ENCODE data around the gene WDR27.

The WDR27 gene

DNA sequence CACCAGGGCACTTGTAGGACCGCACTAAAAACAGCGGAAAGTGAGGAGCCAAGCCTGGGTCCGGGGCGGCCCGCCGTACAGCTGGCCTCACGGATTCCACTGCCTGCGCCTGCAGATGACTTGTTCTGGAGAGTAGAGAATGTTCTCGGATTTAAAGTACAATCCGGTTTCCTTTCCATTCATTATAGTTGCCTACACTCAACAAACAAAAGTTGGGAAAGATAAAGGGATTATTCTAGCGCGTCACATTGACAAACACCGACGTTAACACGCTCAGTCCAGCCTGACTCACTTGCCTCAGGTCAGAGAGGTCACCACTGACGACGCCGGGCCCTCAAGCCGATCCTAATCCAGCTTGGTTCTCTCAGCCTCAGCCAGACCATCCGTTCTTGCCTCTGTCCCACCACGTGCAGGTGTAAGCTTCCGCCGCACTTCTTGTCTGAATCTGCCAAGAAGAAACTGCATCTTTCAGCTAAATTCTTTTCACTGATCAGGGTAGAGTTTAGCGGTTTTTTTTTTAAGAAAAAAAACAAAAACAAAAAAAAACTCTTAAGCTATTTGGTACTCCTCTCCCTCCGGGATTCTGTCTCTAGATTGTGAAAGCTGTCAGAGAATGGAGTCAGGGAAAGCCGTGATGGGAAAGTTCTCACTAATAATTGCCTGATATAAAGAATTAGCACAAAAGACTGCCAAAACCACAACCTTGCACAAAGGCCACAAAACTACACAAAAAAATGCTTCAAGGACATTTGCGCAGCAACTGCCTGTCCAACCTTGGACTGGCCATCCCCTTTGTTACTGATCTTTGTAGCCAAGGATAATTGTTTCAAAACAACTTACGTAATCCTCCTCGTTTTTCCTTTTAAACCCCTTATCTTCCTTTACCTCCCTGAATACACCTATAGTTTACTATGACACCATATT, 23.6 kb upstream of the WDR27 start:
- TF ChIP-seq Cebpa-rat (IDR thresholded peaks at IDR 0.05), result no peak
- Histone ChIP-seq H3K9ac (peak overlapping the region; percentile 96), H3K9me3 (no peaks in the 10 kb centered on the region), H4K20me1 (peaks cover 33% of the 10 kb centered on the region), H3K4me2 (peak overlapping the region; percentile 93), H3K27ac (peak overlapping the region; percentile 94), H3K4me1 (peaks cover 31% of the 10 kb centered on the region), H3K27me3 (no peaks in the 10 kb centered on the region), H3K36me3 (no peaks in the 10 kb centered on the region; the same call in 1 of the 2 replicates), H3K4me3 (peak overlapping the region; percentile 86)

DNA sequence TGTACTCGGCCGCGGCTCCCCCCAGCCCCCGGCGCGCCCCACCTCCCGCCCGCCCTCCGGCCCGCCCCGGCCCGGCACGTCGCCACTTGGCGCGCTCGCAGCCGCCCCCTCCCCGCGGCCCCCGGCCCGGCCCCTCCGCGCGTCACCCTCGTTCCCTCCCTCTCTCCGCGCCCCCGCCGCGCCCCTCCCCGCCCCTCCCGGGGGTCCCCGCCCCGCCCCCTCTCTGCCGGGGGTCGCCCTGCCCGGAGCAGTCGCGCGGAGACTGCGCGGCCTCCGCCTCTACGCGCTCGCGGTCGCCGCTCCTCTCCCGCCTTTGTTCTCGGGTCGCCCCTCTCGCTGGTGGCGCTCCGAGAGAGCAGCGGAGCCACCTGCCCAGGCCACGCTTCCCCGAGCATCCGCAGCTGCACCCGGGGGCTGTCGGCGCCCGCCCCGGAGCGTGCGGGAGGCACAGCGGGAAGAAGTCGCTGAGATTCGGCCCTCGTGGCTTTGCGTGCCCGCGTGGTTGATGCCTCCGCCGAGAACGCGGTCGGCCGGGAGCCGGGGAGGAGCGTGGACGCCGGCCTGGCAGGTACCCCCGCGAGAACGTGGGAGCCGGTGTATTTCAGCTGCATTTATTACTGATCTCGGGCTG, 22.8 kb upstream of the WDR27 start, which contains the start of gene PHF10:
PHF10 (minus strand) TSS at position 7 of the 631 bp plus-strand sequence. CDS start 569 bp downstream, outside the sequence.
- Histone ChIP-seq H3K36me3 (no peaks in the 10 kb centered on the region; the same call in 1 of the 2 replicates), H3K9me3 (no peaks in the 10 kb centered on the region), H3K27me3 (no peaks in the 10 kb centered on the region), H3K27ac (peak within 1 kb of the TSS; percentile 95), H3K9ac (peak within 1 kb of the TSS; percentile 96), H3K4me1 (peaks cover 31% of the 10 kb centered on the region), H3K4me2 (peak within 1 kb of the TSS; percentile 93), H4K20me1 (peaks cover 41% of the 10 kb centered on the region), H3K4me3 (peak within 1 kb of the TSS; percentile 86)
- TF ChIP-seq Cebpa-rat (IDR thresholded peaks at IDR 0.05), result no peak

DNA sequence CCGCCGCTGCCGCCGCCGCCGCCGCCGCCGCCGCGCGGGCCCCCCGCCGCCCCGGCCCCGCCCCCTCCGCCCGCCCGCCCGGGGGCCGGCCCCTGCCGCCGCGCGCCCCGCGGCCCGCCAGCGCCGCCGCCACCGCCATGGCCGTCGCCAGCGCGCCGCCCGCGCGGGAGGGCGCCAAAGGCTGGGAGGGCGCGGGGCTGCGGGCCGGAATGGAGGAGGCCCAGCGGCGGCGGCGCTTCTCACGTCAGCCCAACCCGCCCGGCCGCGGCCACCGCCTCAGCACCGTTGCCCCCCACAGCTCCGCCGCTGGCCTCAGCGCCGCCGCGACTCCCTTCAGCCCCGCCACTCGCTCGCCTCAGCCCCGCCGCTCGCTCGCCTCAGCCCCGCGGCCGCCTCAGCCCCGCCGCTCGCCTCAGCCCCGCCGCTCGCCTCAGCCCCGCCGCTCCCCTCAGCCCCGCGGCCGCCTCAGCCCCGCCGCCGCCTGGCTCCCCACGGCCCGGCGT, 22.2 kb upstream of the WDR27 start:
- Histone ChIP-seq H3K27me3 (no peaks in the 10 kb centered on the region), H3K9me3 (no peaks in the 10 kb centered on the region), H3K4me1 (peaks cover 31% of the 10 kb centered on the region), H4K20me1 (peaks cover 46% of the 10 kb centered on the region), H3K9ac (peak overlapping the region; percentile 91), H3K27ac (peak overlapping the region; percentile 95), H3K36me3 (peaks cover 4% of the 10 kb centered on the region; the same call in 1 of the 2 replicates), H3K4me2 (no peak overlapping the region), H3K4me3 (peak overlapping the region; percentile 86)
- TF ChIP-seq Cebpa-rat (IDR thresholded peaks at IDR 0.05), result no peak

DNA sequence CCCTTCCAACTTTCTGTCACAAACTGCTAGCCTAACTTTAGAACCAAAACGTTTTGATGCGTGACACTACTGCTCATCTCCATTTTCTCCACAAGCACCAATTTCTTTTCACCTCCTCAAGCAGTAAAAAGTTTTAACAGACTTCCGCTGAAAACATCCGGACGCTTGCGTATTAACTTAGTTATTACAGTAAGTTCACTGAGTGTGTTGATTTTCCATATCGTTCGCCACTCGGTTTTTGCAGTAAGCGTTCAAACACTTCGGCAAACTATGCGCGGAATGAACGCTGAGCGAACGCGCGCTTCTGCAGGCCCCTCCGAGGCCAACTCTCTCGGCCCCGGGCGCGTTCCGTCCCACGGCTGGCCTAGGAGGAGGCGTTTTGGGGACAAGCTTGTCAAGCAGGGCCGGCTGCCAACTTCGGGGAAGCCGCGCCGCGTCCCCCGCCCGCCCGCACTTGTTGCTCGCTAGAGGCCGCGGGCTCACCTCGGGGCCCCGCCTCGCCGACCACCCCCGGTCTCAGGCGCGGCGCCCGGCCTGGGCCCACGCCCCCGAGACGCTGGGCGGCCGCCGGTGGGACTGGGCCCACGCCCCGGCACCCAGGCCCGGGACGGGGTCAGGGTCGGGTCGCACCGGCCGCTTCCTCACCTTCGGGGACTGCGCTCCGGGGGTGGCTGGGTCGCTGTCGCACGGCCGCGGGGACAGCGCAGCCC, 21.5 kb upstream of the WDR27 start:
- Histone ChIP-seq H4K20me1 (peaks cover 52% of the 10 kb centered on the region), H3K4me2 (peak overlapping the region; percentile 92), H3K27me3 (no peaks in the 10 kb centered on the region), H3K9ac (peak overlapping the region; percentile 91), H3K4me1 (peaks cover 31% of the 10 kb centered on the region), H3K36me3 (peaks cover 8% of the 10 kb centered on the region), H3K27ac (peak overlapping the region; percentile 95), H3K4me3 (peak overlapping the region; percentile 86), H3K9me3 (no peaks in the 10 kb centered on the region)
- no peak for TF ChIP-seq Cebpa-rat (IDR thresholded peaks at IDR 0.05)

DNA sequence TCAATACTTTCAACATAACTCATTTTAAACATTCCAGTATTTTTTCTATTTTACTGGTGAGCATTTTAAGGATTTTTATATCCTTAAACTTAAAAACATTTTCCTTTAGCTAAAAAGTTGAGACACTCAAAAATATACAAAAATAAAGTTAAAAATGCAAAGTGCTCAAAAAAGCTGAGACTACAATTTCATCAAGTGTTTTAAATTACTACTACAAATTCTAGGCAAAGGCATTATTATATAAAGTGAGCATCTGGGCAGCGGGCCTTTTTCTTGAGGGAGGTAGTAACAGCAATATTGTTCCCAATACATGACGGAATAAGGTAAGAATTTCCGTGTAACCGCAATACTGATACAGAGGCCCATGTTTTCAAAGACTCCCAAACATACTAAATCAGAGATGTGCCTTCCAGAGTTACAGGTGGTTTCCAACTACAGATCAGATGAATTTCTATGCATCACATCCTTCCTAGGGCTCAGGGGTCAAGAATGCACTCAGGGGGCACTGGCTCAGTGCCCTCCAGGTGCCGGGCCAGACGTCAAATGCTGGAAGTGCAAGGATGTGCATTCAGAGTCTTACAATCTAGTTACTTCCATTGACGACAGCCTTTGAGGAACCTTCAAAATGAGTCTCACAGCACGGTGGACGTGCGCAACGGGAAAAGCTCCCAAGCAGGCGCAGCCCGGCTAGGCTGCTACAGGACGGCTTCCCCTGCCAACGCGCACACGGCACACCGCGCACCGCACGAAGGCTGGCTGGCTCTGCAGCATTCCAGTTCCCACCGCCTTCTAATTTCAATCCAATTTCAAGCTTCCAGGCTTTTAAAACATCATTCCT, 20.8 kb upstream of the WDR27 start:
- Histone ChIP-seq H3K4me1 (peaks cover 31% of the 10 kb centered on the region), H3K4me2 (peak overlapping the region; percentile 92), H3K27ac (peak overlapping the region; percentile 95; the same call in 1 of the 2 replicates), H3K9ac (peak overlapping the region; percentile 91), H3K36me3 (peaks cover 13% of the 10 kb centered on the region), H4K20me1 (peaks cover 56% of the 10 kb centered on the region), H3K9me3 (no peaks in the 10 kb centered on the region), H3K4me3 (peak overlapping the region; percentile 86), H3K27me3 (no peaks in the 10 kb centered on the region)
- no peak for TF ChIP-seq Cebpa-rat (IDR thresholded peaks at IDR 0.05)

DNA sequence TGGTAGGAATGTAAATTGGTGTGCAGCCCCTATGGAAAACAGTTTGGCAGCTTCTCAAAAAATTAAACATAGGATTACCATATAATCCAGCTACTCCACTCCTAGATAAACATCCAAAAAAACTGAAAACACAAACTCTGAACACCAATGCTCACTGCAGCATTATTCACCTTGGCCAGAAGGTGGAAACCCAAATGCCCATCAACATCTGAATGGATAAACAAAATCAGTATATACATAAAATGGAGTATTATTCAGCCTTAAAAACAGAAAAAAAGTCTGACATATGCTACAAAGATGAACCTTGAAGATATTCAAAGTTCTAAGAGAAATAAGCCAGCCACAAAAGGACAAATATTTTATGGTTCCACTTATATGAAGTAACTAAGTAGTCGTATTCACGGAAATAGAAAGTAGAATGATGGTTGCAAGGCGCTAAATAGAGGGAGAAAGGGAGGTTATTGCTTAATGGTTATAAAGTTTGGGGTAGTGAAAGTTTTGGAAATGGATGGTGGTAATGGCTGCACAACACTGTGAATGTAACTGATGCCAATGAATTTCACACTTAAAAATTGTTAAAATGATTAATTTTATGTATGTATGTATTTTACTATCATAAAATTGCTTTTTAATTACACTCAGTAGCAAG, 18.5 kb upstream of the WDR27 start:
- Histone ChIP-seq H3K4me3 (no peak overlapping the region), H3K9ac (no peak overlapping the region), H4K20me1 (peaks cover 69% of the 10 kb centered on the region), H3K27ac (no peak overlapping the region), H3K27me3 (no peaks in the 10 kb centered on the region), H3K9me3 (no peaks in the 10 kb centered on the region), H3K36me3 (peaks cover 34% of the 10 kb centered on the region), H3K4me1 (peaks cover 21% of the 10 kb centered on the region), H3K4me2 (no peak overlapping the region)
- TF ChIP-seq Cebpa-rat (IDR thresholded peaks at IDR 0.05), result no peak

DNA sequence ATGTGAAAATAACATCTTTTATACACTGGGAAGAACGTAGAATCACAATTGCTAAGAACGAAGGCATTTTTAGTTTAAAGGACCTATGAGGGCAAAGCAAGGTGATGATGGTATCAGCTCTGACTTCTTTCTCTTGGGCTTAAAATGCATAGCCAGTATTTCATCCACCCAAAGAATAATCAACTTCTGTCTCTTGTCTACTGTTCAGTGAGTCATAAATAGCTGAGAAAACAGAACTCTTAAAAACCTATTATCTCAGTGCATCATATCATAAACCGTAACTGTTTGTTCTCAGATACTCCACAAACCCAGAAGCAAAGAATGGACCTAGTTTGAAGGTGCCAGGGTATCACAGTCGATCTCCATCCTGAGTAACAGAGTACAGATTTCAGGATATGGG, 17.3 kb upstream of the WDR27 start:
- H3K4me3 ChIP-seq, result no peak overlapping the region
- peaks cover 46% of the 10 kb centered on the region for H3K36me3 ChIP-seq
- peaks cover 18% of the 10 kb centered on the region for H3K4me1 ChIP-seq
- H4K20me1 ChIP-seq, result peaks cover 81% of the 10 kb centered on the region
- TF ChIP-seq Cebpa-rat (IDR thresholded peaks at IDR 0.05), result no peak
- no peaks in the 10 kb centered on the region for H3K9me3 ChIP-seq
- no peak overlapping the region for H3K9ac ChIP-seq
- H3K27ac ChIP-seq, result no peak overlapping the region
- no peaks in the 10 kb centered on the region for H3K27me3 ChIP-seq
- H3K4me2 ChIP-seq, result no peak overlapping the region

DNA sequence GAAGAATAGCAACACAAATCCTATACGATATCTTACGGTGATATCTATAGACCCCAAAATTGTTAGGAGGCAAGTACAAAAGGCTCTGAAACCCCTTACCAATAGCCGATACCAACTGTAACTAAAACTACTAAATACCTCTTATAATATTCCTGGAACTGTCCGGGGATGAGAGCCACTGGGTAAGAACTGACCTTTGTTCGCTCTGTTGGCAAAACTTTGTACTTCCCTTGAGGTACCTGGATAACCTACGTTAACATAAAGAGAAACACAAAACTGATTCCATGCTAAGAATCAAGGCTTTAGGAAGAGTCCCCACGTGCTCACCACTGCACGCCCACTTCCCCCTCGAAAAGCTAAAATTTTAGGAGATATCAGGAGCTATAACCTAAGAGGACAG, 12.8 kb upstream of the WDR27 start:
- peaks cover 43% of the 10 kb centered on the region for H4K20me1 ChIP-seq
- no peak overlapping the region for H3K27ac ChIP-seq
- H3K27me3 ChIP-seq, result no peaks in the 10 kb centered on the region
- TF ChIP-seq Cebpa-rat (IDR thresholded peaks at IDR 0.05), result no peak
- H3K9me3 ChIP-seq, result no peaks in the 10 kb centered on the region
- H3K4me1 ChIP-seq, result no peaks in the 10 kb centered on the region
- no peak overlapping the region for H3K4me3 ChIP-seq
- H3K36me3 ChIP-seq, result peaks cover 84% of the 10 kb centered on the region
- H3K4me2 ChIP-seq, result no peak overlapping the region
- no peak overlapping the region for H3K9ac ChIP-seq

Measured in BLaER1 (cell line).